ENCODE results near the gene BOLA3. TPM values are rescaled to one million over a fixed set of nuclear protein-coding genes. Genes with fewer than 3 reads are reported as not detected.
"Not testable (repeated sequence)": the region's sequence is repeated elsewhere in the genome, so short reads cannot be mapped to it uniquely, and the experiment has no call there.

The BOLA3 gene
- total RNA-seq, 1 donor from 2014 or later, result 17.0 TPM

DNA sequence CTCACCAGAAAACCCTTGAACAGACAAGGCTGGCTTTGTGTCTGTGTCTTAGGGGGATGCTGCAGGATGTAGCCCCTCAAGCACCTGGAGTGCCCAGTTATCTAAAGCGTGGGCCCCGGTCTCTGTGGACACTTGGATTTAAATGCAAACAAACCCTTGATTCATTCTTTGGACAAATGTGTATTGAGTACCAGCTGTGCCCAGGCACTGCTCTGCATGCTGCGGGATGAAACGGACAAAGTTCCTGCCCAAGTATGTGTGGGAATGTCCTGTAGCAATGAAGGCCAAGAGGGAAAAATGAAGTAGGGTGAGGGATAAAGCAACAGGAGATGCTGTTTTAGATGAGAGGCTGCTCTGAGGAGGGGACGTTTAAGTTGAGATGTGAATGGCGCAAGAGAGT lies 53.9 kb downstream of the BOLA3 start:
- TF ChIP-seq, protein P1, sequence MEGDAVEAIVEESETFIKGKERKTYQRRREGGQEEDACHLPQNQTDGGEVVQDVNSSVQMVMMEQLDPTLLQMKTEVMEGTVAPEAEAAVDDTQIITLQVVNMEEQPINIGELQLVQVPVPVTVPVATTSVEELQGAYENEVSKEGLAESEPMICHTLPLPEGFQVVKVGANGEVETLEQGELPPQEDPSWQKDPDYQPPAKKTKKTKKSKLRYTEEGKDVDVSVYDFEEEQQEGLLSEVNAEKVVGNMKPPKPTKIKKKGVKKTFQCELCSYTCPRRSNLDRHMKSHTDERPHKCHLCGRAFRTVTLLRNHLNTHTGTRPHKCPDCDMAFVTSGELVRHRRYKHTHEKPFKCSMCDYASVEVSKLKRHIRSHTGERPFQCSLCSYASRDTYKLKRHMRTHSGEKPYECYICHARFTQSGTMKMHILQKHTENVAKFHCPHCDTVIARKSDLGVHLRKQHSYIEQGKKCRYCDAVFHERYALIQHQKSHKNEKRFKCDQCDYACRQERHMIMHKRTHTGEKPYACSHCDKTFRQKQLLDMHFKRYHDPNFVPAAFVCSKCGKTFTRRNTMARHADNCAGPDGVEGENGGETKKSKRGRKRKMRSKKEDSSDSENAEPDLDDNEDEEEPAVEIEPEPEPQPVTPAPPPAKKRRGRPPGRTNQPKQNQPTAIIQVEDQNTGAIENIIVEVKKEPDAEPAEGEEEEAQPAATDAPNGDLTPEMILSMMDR (IDR thresholded peaks at IDR 0.05; ENCODE audit: unreplicated experiment), result no peak
- H3K27ac Mint-ChIP-seq, result no peak overlapping the region
- H3K9me3 Mint-ChIP-seq, result no peaks in the 10 kb centered on the region
- no peak for DNase-seq (ENCODE audit: low spot score in 2 of 2, unreplicated experiment in 2 of 2)
- H3K27me3 Mint-ChIP-seq (ENCODE audit: low read depth), result no peaks in the 10 kb centered on the region
- H3K4me3 Mint-ChIP-seq, result no peak overlapping the region
- no peaks in the 10 kb centered on the region for H3K4me1 Mint-ChIP-seq
- peaks cover 29% of the 10 kb centered on the region for H3K36me3 Mint-ChIP-seq

GRCh38 chr2:74093426-74093825 lies 54.3 kb downstream of the BOLA3 start:
- DNase-seq (ENCODE audit: low spot score in 2 of 2, unreplicated experiment in 2 of 2), result no peak
- no peaks in the 10 kb centered on the region for H3K27me3 Mint-ChIP-seq (ENCODE audit: low read depth)
- TF ChIP-seq, protein P1 (IDR thresholded peaks at IDR 0.05; ENCODE audit: unreplicated experiment), result no peak
- no peak overlapping the region for H3K27ac Mint-ChIP-seq
- no peaks in the 10 kb centered on the region for H3K4me1 Mint-ChIP-seq
- peaks cover 29% of the 10 kb centered on the region for H3K36me3 Mint-ChIP-seq
- no peaks in the 10 kb centered on the region for H3K9me3 Mint-ChIP-seq
- H3K4me3 Mint-ChIP-seq, result no peak overlapping the region

DNA sequence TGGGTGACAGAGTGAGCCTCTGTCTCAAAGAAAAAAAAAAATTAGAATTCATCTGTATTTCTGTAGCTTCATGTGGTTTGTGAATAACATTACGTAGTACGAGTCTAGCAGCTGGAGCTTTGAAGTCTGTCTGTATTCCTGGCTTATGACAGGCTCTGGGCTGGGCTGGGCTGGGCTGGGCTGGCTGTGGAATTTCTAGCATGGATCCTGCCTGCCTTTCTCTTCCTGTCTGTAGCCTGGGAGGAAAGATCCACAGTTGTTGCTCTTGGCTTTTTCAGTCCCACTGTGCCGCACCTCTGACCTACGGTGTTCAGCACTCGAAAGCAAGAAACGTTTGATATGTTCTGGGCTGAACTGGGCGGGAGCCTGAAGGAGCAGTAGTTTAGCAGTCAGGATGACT lies 55.4 kb downstream of the BOLA3 start:
- Mint-ChIP-seq H3K4me3 (no peak overlapping the region), H3K9me3 (no peaks in the 10 kb centered on the region), H3K36me3 (peaks cover 32% of the 10 kb centered on the region), H3K27me3 (ENCODE audit: low read depth) (no peaks in the 10 kb centered on the region), H3K4me1 (no peaks in the 10 kb centered on the region), H3K27ac (no peak overlapping the region)
- TF ChIP-seq, protein P1 (IDR thresholded peaks at IDR 0.05; ENCODE audit: unreplicated experiment), result no peak
- DNase-seq (ENCODE audit: low spot score in 2 of 2, unreplicated experiment in 2 of 2), result no peak

DNA sequence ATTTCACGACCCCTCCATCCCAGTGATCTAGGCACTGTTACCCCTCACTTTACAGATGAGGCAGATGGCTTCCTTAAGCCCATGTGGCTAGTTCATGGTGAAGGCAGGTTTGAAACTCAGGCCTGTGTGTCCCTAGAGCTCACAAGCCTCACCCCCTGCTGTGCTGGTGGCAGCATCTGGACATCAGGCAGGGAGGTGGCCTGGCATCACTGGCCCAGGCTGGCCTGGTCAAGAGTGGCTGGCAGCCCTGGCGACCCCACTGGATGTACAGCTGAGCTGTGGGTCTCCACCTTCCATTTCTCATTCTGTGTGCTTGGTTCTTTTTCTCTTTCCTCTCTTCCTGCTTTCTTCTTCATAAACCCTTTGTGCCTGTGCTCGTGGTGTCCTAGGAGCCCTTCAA lies 56.3 kb downstream of the BOLA3 start:
- Mint-ChIP-seq H3K4me3 (no peak overlapping the region), H3K36me3 (peaks cover 35% of the 10 kb centered on the region), H3K4me1 (no peaks in the 10 kb centered on the region), H3K27ac (no peak overlapping the region), H3K27me3 (ENCODE audit: low read depth) (no peaks in the 10 kb centered on the region), H3K9me3 (no peaks in the 10 kb centered on the region)
- DNase-seq (ENCODE audit: low spot score in 2 of 2, unreplicated experiment in 2 of 2), result no peak
- TF ChIP-seq, protein P1 (IDR thresholded peaks at IDR 0.05; ENCODE audit: unreplicated experiment), result no peak

DNA sequence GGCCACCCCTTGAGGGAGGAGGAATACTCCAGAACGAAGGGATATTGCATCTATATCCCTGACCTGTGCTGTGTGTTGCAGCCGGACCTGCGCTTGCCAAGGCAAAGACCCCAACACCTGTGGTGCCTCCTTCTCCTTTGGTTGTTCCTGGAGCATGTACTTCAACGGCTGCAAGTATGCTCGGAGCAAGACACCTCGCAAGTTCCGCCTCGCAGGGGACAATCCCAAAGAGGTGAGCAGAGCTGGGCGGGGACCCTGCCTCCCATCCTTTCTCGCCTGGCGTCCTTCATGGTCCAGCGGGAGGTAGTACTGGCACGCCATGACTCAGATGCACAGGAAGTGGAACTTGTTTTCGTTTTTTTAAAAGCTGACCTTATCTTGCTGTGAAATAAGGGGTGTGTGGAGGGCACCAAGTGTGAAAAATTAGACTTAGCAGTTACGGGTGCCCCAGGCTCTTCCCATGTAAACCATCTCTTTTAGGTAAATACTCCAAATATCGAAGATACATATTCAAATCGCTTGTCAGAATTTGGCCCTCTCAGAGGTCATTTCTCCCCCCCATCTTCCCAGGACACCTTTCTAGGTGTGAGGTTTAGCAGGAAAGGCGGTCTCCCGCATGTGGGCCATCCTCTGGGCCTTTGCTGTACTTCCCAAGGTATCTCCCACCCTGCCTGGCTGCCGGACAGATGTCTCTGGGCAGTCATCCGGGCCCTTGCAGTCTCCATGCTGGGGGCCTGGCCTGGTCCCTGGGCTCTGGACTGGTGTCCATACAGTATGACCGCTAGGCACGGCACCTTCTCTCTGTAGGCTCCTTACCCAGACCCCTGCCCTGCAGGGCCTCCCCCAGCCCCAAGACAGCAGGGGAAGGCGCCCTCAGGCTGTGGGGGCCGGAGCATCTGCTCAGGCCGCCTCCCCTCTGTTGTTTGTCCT lies 57.6 kb downstream of the BOLA3 start:
- H3K36me3 Mint-ChIP-seq, result peaks cover 30% of the 10 kb centered on the region

DNA sequence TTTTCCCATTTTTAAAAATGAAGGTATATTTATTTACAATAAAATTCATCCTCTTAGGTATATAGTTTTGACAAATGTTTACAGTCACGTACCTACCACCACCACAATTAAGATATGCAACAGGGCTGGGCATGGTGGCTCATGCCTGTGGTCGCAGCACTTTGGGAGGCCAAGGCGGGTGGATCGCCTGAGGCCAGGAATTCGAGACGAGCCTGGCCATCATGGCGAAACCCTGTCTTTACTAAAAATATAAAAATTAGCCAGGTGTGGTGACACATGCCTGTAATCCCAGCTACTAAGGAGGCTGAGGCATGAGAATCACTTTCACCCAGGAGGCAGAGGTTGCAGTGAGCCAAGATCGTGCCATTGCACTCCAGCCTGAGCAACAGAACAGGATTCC lies 59.0 kb downstream of the BOLA3 start:
- H3K27me3 Mint-ChIP-seq (ENCODE audit: low read depth); H3K4me3 Mint-ChIP-seq; DNase-seq (ENCODE audit: low spot score in 2 of 2, unreplicated experiment in 2 of 2); H3K27ac Mint-ChIP-seq; H3K4me1 Mint-ChIP-seq; H3K9me3 Mint-ChIP-seq: not testable (repeated sequence)
- peaks cover 26% of the 10 kb centered on the region for H3K36me3 Mint-ChIP-seq

More for the DNA sequence above, 57.6 kb downstream of the BOLA3 start:
- H3K9me3 Mint-ChIP-seq, result no peaks in the 10 kb centered on the region
- no peak for DNase-seq (ENCODE audit: low spot score in 2 of 2, unreplicated experiment in 2 of 2)
- H3K4me3 Mint-ChIP-seq, result no peak overlapping the region
- no peaks in the 10 kb centered on the region for H3K4me1 Mint-ChIP-seq
- TF ChIP-seq, protein P1 (IDR thresholded peaks at IDR 0.05; ENCODE audit: unreplicated experiment), result no peak
- no peaks in the 10 kb centered on the region for H3K27me3 Mint-ChIP-seq (ENCODE audit: low read depth)
- no peak overlapping the region for H3K27ac Mint-ChIP-seq
